Measurements from ENCODE around the gene CASK.

DNA sequence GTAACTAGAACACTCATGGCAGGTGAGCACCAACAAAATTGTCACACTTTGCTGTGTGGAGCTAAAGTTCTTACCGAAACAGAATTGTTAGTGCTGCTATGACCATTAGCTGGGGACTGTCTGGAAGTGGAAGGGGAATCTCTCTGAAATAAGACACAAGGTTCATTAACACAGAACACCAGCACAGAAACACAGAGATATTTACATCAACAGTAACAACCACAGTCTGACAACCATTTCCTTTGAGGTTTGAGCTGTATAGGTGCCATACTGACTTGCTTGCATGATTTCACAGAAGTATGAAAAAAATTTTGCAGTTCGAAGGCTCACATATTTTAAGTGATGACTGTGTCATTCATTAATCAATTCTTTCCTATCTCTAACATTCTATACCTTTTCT is 366.4 kb downstream of the CASK start:
- TF ChIP-seq, protein P1, sequence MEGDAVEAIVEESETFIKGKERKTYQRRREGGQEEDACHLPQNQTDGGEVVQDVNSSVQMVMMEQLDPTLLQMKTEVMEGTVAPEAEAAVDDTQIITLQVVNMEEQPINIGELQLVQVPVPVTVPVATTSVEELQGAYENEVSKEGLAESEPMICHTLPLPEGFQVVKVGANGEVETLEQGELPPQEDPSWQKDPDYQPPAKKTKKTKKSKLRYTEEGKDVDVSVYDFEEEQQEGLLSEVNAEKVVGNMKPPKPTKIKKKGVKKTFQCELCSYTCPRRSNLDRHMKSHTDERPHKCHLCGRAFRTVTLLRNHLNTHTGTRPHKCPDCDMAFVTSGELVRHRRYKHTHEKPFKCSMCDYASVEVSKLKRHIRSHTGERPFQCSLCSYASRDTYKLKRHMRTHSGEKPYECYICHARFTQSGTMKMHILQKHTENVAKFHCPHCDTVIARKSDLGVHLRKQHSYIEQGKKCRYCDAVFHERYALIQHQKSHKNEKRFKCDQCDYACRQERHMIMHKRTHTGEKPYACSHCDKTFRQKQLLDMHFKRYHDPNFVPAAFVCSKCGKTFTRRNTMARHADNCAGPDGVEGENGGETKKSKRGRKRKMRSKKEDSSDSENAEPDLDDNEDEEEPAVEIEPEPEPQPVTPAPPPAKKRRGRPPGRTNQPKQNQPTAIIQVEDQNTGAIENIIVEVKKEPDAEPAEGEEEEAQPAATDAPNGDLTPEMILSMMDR (IDR thresholded peaks at IDR 0.05), result no peak
- no peak for TF ChIP-seq POLR2AphosphoS5 (IDR thresholded peaks at IDR 0.05)
- TF ChIP-seq POLR2A (IDR thresholded peaks at IDR 0.05), result no peak

Measured in upper lobe of left lung (tissue), 4 donors.